Neural cell (in vitro differentiated cells): Measurements from ENCODE around the gene HIF3A. TPM values are rescaled to one million over a fixed set of nuclear protein-coding genes. Genes with fewer than 3 reads are reported as not detected.
"Not testable (repeated sequence)": the region's sequence is repeated elsewhere in the genome, so short reads cannot be mapped to it uniquely, and the experiment has no call there.

ENCODE experiments used
- H2AFZ ChIP-seq: fragments of 200-600, 300-800 bp; sonication (generic), shearing (Covaris generic); 2 replicates; pipeline ENCODE4 v1.6.0; 2014; ENCODE audit warnings: low read depth, mild to moderate bottlenecking, antibody characterized with exemption, low read length, moderate library complexity
- H3F3A ChIP-seq: fragments of 200-600 bp; shearing (Covaris generic); 2 replicates; pipeline ENCODE4 v1.6.1; 2016; ENCODE audit warnings: mild to moderate bottlenecking, moderate library complexity, mixed read lengths, antibody characterized with exemption, low read length; ENCODE audit not compliant: insufficient read depth, poor library complexity, severe bottlenecking
- H3K27ac ChIP-seq: fragments of 200-600, 300-800 bp; sonication (generic), shearing (Covaris generic); 2 replicates; pipeline ENCODE4 v1.5.1; 2014; ENCODE audit warnings: mild to moderate bottlenecking, low read length, moderate library complexity
- H3K27me3 ChIP-seq: fragments of 300-800, 200-600 bp; sonication (generic), shearing (Covaris generic); 2 replicates; pipeline ENCODE4 v1.6.0; 2014; ENCODE audit warnings: mild to moderate bottlenecking, low read depth, low read length, moderate library complexity; ENCODE audit not compliant: insufficient read depth
- H3K36me3 ChIP-seq: fragments of 300-800, 200-600 bp; sonication (generic), shearing (Covaris generic); 2 replicates; pipeline ENCODE4 v1.5.1; 2014; ENCODE audit warnings: mild to moderate bottlenecking, antibody characterized with exemption, low read length, moderate library complexity; ENCODE audit not compliant: insufficient read depth
- H3K4me2 ChIP-seq: fragments of 300-800, 200-600 bp; sonication (generic), shearing (Covaris generic); 2 replicates; pipeline ENCODE4 v1.6.0; 2014; ENCODE audit warnings: mild to moderate bottlenecking, low read length
- H3K4me3 ChIP-seq: fragments of 300-800, 200-600 bp; sonication (generic), shearing (Covaris generic); 2 replicates; pipeline ENCODE4 v1.5.1; 2014; ENCODE audit warnings: mild to moderate bottlenecking, low read length, moderate library complexity
- H3K79me2 ChIP-seq: fragments of 200-600 bp; shearing (Covaris generic); replicated peaks from 2 replicates; pipeline ENCODE4 v1.6.0; 2014; ENCODE audit warnings: mild to moderate bottlenecking, low read length, moderate library complexity; ENCODE audit not compliant: insufficient read depth
- H3K9ac ChIP-seq: fragments of 300-800, 200-600 bp; sonication (generic), shearing (Covaris generic); 2 replicates; pipeline ENCODE4 v1.6.1; 2016; ENCODE audit warnings: mild to moderate bottlenecking, low read length, mixed read lengths
- H3K9me2 ChIP-seq: fragments of 200-600 bp; shearing (Covaris generic); 2 replicates; pipeline ENCODE4 v1.6.1; 2016; ENCODE audit warnings: mild to moderate bottlenecking, low read length, mixed read lengths; ENCODE audit not compliant: insufficient read depth
- H3K9me3 ChIP-seq: fragments of 200-600, 300-800 bp; sonication (generic), shearing (Covaris generic); 2 replicates; pipeline ENCODE4 v1.6.1; 2016; ENCODE audit warnings: mild to moderate bottlenecking, mixed run types, low read length, moderate library complexity, mixed read lengths
- H4K20me1 ChIP-seq: fragments of 200-600 bp; shearing (Covaris generic); 2 replicates; pipeline ENCODE4 v1.6.1; 2016; ENCODE audit warnings: mild to moderate bottlenecking, mixed run types; ENCODE audit not compliant: insufficient read depth
- EZH2 ChIP-seq: fragments of 200-600, 300-800 bp; shearing (Covaris generic), sonication (generic); IDR thresholded peaks from 2 replicates; pipeline ENCODE4 v1.6.1; 2014; ENCODE audit warnings: antibody characterized with exemption, low read length, borderline replicate concordance, mild to moderate bottlenecking; ENCODE audit not compliant: insufficient read depth, poor library complexity, severe bottlenecking
- MXI1 ChIP-seq: fragments of 450-650 bp; conservative IDR thresholded peaks from 2 replicates; pipeline ENCODE4 v1.6.1; 2014; ENCODE audit warnings: antibody characterized with exemption, mild to moderate bottlenecking; ENCODE audit not compliant: poor library complexity, severe bottlenecking
- POLR2AphosphoS5 ChIP-seq: IDR thresholded peaks from 2 replicates; pipeline ENCODE4 v1.6.1; 2012
- RAD21 ChIP-seq: fragments of 450-650 bp; conservative IDR thresholded peaks from 2 replicates; pipeline ENCODE4 v1.6.1; 2014; ENCODE audit warnings: antibody characterized with exemption, mild to moderate bottlenecking, moderate library complexity
- SMC3 ChIP-seq: fragments of 450-650 bp; conservative IDR thresholded peaks from 2 replicates; pipeline ENCODE4 v1.6.1; 2014; ENCODE audit warnings: antibody characterized with exemption, mild to moderate bottlenecking, moderate library complexity; ENCODE audit not compliant: poor library complexity
- TAF1 ChIP-seq: IDR thresholded peaks from 2 replicates; pipeline ENCODE4 v1.6.1; 2012; ENCODE audit warnings: low read depth
- polyA plus RNA-seq: library from polyadenylated mRNA; depleted of rRNA; stranded (reverse); fragments of >200 nt; gene quantifications from 2 replicates; pipeline ENCODE4 v1.2.3, GENCODE V29; 2014
- TF ChIP-seq, protein P1 (sequence below): IDR thresholded peaks from 2 replicates; pipeline ENCODE4 v1.6.1; 2012; ENCODE audit warnings: borderline replicate concordance
- TF ChIP-seq, protein P2 (sequence below): fragments of 450-650 bp; IDR thresholded peaks from 2 replicates; pipeline ENCODE4 v1.5.1; 2014; ENCODE audit warnings: antibody characterized with exemption, mild to moderate bottlenecking, moderate library complexity; ENCODE audit not compliant: poor library complexity, severe bottlenecking

Gene HIF3A
- polyA plus RNA-seq, 1 donor from 2014 or later, result 2.0 TPM

DNA sequence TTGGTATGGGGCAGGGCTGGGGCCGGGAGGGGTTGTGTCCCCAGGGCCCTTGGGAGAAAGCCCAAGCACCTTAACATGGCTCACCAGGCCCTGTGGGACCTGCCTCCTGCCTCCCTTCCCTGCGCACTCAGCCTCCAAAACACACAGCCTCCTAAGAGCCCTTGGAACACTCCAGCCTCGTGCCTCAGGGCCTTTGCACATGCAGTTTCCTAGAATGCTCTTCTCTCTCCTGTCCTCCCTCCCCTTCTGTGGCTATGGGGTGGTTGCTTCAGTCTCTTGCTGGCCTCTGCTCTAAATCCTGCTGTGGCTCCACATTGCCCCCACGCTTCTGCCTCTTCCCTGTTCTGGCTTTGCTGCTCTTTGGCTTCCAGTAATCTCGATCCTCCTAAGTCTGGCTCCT, 23.7 kb downstream of the HIF3A start:
- Histone ChIP-seq H3K27ac (no peak overlapping the region), H3K9me2 (no peaks in the 10 kb centered on the region), H3K4me2 (no peak overlapping the region), H3K9me3 (no peaks in the 10 kb centered on the region), H3K9ac (no peak overlapping the region), H3K79me2 (no peaks in the 10 kb centered on the region), H3K27me3 (no peaks in the 10 kb centered on the region), H3K36me3 (no peaks in the 10 kb centered on the region), H4K20me1 (no peaks in the 10 kb centered on the region), H3F3A (no peaks in the 10 kb centered on the region), H2AFZ (no peak overlapping the region), H3K4me3 (no peak overlapping the region)
- TF ChIP-seq SMC3 (no peak), EZH2 (no peak), TAF1 (no peak), POLR2AphosphoS5 (no peak), RAD21 (no peak)
- TF ChIP-seq, protein P1, sequence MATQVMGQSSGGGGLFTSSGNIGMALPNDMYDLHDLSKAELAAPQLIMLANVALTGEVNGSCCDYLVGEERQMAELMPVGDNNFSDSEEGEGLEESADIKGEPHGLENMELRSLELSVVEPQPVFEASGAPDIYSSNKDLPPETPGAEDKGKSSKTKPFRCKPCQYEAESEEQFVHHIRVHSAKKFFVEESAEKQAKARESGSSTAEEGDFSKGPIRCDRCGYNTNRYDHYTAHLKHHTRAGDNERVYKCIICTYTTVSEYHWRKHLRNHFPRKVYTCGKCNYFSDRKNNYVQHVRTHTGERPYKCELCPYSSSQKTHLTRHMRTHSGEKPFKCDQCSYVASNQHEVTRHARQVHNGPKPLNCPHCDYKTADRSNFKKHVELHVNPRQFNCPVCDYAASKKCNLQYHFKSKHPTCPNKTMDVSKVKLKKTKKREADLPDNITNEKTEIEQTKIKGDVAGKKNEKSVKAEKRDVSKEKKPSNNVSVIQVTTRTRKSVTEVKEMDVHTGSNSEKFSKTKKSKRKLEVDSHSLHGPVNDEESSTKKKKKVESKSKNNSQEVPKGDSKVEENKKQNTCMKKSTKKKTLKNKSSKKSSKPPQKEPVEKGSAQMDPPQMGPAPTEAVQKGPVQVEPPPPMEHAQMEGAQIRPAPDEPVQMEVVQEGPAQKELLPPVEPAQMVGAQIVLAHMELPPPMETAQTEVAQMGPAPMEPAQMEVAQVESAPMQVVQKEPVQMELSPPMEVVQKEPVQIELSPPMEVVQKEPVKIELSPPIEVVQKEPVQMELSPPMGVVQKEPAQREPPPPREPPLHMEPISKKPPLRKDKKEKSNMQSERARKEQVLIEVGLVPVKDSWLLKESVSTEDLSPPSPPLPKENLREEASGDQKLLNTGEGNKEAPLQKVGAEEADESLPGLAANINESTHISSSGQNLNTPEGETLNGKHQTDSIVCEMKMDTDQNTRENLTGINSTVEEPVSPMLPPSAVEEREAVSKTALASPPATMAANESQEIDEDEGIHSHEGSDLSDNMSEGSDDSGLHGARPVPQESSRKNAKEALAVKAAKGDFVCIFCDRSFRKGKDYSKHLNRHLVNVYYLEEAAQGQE, result no peak
- TF ChIP-seq, protein P2, sequence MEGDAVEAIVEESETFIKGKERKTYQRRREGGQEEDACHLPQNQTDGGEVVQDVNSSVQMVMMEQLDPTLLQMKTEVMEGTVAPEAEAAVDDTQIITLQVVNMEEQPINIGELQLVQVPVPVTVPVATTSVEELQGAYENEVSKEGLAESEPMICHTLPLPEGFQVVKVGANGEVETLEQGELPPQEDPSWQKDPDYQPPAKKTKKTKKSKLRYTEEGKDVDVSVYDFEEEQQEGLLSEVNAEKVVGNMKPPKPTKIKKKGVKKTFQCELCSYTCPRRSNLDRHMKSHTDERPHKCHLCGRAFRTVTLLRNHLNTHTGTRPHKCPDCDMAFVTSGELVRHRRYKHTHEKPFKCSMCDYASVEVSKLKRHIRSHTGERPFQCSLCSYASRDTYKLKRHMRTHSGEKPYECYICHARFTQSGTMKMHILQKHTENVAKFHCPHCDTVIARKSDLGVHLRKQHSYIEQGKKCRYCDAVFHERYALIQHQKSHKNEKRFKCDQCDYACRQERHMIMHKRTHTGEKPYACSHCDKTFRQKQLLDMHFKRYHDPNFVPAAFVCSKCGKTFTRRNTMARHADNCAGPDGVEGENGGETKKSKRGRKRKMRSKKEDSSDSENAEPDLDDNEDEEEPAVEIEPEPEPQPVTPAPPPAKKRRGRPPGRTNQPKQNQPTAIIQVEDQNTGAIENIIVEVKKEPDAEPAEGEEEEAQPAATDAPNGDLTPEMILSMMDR, result no peak

DNA sequence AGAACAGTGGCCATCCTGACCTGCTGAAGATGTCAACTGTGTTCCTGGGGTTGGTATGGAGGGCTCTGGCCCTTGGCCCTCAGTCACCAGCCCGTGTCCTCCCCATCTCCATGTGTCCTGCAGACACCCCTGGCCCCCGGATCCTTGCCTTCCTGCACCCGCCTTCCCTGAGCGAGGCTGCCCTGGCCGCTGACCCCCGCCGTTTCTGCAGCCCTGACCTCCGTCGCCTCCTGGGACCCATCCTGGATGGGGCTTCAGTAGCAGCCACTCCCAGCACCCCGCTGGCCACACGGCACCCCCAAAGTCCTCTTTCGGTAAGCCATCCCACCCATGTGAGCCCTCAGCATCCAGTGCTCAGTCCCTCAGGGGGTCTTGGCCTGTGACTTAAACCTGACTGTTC, 24.8 kb downstream of the HIF3A start:
- no peak for TF ChIP-seq RAD21
- TF ChIP-seq MXI1, result no peak
- TF ChIP-seq, protein P1, result no peak
- no peak for TF ChIP-seq POLR2AphosphoS5
- no peak overlapping the region for H3K27ac ChIP-seq
- peaks cover 4% of the 10 kb centered on the region for H3K9me3 ChIP-seq
- no peaks in the 10 kb centered on the region for H3K27me3 ChIP-seq
- H2AFZ ChIP-seq, result no peak overlapping the region
- no peaks in the 10 kb centered on the region for H4K20me1 ChIP-seq
- no peaks in the 10 kb centered on the region for H3K36me3 ChIP-seq
- no peak overlapping the region for H3K4me3 ChIP-seq
- no peak overlapping the region for H3K4me2 ChIP-seq
- H3K79me2 ChIP-seq, result no peaks in the 10 kb centered on the region
- H3F3A ChIP-seq, result no peaks in the 10 kb centered on the region
- H3K9ac ChIP-seq, result no peak overlapping the region
- no peaks in the 10 kb centered on the region for H3K9me2 ChIP-seq

DNA sequence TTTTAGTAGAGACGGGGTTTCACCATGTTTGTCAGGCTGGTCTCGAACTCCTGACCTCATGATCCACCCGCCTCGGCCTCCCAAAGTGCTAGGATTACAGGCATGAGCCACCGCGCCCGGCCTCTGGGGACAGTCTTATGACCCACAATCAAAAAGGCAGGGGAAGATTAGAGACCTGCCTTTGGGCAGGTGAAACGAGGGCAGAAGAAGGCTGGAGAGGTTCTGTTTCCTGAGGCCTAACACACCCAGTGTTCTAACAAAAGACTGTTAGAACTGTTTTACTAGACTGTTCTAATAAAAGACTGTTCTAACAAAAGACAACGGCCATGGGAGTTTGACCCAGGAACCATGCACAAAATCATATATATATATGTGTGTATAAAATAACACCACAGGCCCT, 26.4 kb downstream of the HIF3A start:
- not testable (repeated sequence) for H3K4me3 ChIP-seq, H3K36me3 ChIP-seq, H3K9me3 ChIP-seq, H3K27ac ChIP-seq, H3K9me2 ChIP-seq, H4K20me1 ChIP-seq, H3K79me2 ChIP-seq, H3F3A ChIP-seq, H3K9ac ChIP-seq, H3K4me2 ChIP-seq, H2AFZ ChIP-seq, H3K27me3 ChIP-seq
